GM18511 (cell line): Measurements from ENCODE around the gene NUAK2.

Experiments
- ATAC-seq: cut with Tn5 transposase; IDR thresholded peaks from one replicate; pipeline ENCODE4 v1.9.1; 2021; ENCODE audit warnings: mild to moderate bottlenecking, moderate library complexity; ENCODE audit not compliant: unreplicated experiment

NUAK2 gene

DNA sequence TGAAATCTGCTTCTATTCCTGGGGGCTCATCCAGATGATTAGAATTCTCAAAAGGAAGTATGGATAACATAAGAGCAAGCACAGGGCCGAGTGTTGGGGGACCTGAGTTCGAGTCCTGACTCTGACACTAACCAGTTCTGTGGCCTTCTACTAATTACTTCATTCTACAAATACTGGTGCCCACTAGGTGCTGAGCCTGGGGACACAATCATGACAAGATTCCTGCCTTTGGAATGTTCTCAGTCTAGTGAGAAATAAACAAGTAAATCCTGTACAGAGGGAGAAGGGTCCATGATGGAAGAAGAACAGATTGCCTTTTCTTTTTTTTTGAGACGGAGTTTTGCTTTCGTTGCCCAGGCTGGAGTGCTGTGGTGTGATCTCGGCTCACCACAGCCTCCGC lies 2.2 kb upstream of the NUAK2 start:
- no peak for ATAC-seq

DNA sequence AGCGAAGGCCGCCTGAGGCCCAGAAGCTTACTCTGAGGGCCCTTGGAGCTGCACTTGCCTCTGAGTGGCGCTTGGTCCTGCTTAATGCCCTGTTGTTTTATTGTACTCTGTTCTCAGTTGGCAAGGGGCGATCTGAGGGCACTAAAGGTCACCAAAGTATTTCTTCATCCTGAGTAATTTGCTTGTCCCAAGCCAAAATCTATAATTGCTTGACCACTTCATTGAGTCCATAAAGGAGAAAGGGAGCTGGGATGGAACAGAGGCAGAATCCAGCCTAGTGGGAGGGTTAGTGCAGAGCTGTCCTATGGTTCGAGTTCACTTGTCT lies 376 bp upstream of the NUAK2 start:
- ATAC-seq = no peak

DNA sequence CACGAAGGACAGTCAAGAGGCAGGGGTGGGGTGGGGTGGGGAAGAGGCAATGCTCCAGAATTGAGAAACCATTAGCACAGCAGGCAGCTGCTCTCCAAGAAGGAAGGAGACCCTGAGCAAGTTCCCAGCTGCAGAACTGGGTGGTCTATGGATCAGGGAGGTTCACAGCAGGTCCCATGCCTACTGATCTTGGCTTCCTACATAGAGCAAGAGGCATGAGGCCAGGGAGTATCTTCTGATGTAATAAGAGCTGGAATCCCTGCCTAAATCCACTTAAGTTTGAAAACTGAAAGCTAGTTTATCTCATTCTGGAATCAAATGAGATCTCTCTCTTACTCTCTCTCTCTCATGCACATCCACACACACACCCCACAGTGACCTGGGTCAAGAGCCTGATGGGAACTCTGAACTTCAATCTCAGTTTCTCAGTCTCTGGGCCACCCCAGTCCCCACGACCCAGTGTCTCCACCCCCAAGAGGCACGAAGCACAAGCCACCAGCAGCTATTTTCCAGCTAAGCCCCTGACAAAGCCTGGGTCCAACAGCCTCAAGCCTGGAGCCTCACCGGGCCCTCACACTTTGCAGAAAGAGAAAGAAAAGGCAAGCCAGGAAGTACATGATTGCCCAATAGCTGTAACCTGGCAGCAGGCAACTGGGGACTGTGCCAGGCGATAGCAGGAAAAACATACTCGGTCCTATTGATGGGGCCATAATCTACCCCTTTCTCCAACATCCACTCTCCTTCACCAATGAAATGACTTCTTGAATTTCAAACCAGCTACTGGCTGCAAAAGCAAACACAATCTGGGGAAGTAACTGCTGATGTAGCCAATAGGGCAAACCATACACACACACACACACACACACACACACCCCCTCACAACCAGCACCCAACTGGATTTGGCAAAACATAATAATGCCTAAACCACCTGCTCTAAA lies 2.2 kb downstream of the NUAK2 start:
- ATAC-seq = no peak

DNA sequence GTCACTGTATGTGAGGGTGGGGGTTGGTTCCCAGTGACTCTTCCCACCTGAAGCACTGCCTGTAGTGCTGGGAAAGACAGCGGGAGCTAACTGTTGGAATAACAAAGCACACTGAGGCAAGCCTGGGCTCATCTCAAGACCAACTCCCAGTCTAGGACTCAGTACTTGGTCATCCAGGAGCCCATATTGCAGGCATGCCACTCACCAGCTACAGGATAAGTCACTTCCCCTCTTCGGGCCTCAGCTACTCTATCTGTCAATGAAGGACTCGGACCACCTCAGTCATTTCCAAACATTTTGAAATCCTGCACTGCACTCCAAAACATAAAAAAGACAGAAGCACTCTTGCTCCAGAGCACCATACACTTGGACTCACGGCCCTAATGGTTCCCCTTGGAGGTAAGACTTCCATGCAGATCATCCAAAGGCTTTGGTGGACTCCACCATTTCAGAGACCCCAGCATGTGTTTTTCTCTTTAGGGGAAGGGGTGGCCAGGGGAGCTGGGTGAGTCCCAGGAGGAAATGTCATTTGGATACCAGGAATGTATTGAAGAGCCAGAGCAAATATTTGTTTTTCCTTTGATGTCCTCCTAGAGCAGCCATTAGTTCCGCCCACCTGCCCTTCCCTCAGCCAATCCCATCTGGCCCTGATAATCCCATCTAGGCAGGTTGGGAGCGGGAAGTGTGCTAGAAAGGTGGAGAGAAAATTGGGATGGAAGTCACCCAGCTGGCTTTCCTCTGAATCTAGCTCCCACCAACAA lies 3.1 kb downstream of the NUAK2 start:
- ATAC-seq = no peak

DNA sequence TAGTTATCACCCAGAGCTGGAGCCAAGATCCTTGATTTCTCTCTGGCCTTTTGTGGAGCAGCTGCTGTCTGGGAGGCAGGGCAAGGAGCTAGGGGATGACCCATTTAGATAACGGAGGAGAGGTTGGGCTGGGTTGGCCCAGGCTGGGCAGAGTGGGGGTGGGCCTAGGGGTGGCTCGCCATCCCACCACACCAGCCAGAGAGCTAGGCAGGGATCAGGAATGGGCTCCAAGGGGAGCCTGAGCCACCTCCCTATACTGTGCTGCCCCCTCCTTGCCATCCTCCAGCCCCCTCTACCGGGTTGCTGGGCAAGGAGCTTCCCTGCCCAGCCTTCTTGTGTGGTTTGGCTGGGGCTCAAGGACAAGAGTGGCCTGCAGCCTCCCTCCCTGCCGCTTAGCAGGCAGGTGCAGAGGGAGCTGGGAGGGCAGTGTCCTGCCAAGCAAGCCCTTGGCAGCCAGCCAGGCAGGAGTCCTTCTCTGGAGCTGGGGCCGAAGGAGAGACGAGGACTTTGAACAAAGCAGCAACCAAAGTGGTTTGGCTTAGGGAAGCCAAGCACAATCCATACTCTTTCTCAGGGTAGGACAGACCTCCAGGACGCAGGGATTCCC lies 4.1 kb downstream of the NUAK2 start:
- ATAC-seq = no peak

DNA sequence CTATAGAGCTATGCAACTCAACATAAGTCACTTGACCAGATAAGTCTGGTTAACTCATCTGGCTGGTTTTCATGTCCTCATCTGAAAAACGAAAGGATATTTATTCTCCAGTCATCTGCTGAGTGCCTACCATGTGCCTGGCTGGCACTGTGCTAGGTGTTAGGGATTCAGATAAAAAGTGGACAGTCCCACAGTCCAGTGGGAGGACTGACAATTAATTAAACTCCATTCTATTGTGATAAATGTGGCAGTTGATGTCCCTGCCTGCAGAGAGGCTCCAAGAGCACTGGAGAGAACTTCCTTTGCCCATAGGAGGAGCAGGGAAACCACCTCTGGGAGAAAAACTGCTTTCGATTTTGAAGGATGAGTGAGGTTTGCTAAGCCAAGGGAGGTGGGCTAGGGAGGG lies 5.4 kb downstream of the NUAK2 start:
- no peak for ATAC-seq

DNA sequence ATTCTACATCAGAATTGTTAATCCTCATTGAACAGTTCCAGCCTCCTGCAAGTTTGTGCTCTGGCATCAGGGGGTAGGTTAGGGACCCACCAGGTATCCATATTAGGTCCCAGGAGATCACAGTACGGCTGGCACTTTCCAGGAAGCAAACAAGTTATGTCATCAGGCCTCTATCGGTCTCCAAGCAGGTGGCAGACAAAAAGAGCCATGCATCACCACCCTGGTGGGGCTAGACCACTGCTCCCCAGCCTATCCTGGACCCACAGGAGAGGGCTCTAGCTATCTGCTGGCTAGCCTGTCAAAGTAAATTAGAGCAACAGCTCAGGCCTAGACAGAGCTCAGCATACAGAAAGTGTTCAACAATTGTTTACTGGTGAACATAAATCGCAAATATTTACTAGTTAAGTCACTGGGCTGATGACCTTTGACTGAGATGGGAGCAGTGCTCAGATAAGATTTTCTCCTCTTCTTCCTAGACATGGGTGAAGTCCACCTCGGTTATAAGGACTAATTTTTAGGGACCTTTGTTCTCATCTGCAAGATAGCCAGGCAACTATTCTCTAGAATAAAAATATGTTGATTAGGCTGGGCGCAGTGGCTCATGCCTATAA lies 6.4 kb downstream of the NUAK2 start:
- no peak for ATAC-seq

DNA sequence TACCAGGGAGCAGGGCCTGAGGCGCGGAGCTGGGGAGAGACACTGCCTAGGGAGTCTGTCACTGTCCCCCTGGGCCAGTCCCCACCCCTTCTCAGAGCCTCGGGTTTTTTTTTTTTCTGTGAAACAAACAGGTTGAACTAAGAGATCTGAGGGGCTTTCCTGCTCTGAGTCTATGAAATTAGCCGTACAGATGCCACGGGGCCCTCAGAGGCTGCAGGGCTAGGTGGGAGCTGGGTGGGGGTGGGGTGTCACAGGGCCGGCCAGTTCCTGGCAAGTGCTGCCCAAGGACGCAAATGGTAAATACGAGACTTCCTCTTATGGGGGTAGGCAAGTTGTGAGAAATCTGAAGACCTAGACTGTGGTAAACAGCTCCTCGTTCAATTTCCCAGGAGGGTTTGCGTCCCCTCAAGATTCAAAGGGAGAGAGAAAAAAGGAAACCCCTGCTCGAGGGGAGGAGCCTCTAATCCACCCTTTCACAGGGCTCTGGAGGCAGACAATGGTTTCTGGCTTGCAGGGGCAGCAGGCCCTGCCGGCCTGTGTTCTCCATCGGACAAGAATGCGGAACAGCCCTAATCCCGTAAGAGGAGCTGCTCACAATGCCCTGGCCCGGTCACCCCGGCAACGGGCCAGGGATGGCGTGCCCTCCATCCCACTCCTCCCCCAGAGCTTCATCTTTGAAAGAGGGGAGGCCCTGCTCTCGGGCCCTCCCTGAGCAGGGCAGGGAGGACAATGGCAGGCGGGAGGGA lies 7.8 kb downstream of the NUAK2 start:
- no peak for ATAC-seq

DNA sequence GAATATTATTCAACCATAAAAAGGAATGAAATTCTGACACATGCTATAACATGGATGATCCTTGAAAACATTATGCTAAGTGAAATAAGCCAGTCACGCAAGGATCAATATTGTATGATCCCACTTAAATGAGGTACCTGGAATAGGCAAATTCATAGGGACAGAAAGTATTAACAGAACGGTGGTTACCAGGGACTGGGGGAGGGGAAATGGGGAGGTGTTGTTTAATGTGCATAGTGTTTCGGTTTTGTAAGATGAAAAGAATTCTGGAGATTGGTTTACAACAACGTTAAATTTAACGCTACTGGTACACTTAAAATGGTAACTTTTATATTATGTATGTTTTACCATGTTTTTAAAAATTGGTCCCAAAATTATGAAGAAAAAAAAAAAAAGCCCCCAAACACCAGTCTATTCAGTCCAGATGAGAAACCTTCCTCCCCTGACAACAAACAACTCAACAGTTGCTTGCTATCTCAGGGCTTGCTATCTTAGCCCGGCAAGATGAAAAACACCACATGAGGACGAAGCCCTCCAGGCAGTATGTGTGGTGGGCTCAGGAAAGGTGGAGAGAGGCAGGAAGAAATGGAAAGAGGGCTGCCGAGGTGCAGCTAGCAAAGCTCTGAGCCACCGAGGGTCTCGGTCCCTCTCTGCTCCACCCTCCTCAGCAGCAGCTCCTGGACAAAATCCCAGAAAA lies 8.5 kb downstream of the NUAK2 start:
- ATAC-seq = no peak

DNA sequence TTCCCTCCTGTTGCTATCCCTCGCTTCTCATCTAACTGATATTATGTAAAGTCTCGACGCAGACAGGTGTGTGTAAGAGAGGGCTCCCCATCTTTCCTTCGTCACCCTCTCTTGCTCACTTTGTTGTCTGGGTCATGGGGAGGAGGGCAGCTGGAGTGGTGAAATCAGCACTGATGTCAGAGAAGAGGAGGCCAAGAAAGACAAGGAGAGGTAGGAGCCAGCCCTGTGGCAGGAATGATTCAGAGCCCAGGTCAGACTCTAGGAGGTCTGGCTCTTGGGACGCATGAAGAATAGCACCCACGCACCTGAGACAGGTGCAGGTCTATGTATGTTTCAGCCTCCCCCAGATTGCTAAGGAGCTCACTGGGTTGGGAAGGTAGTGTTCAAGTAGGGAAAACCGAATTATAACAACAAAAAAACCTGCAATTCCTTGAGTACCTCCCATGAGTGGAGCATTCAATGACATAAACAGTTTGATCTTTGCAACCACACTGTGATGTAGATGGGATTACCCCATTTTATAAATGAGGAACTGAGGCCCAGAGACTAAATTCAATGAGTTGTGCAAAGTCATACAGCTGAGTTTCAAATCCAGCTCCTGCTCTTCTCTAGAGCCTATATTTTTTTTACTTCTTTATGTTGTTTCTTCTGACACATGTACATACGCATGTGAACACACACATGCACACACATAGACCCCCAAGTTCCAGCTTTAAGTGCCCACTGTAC lies 10.4 kb downstream of the NUAK2 start:
- no peak for ATAC-seq

DNA sequence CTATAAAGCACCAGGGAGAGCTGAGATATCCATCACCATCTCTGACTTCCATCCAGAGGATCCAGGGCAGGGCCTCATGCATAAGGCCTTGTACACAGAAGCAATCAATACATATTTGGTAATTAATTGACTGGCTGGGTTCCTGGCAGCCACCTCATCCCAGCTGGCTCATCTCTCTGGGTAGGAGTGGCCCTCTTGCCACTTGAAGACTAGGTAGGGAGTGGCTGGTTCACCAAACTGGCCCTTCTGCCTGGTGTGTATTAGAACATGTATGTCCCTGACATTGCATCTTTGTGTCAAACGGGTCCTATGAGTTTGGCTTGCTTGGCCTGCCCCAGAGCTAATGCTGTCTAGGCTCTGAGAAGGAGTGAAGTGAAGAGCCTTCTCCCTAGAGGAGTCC lies 11.8 kb downstream of the NUAK2 start:
- ATAC-seq = no peak

DNA sequence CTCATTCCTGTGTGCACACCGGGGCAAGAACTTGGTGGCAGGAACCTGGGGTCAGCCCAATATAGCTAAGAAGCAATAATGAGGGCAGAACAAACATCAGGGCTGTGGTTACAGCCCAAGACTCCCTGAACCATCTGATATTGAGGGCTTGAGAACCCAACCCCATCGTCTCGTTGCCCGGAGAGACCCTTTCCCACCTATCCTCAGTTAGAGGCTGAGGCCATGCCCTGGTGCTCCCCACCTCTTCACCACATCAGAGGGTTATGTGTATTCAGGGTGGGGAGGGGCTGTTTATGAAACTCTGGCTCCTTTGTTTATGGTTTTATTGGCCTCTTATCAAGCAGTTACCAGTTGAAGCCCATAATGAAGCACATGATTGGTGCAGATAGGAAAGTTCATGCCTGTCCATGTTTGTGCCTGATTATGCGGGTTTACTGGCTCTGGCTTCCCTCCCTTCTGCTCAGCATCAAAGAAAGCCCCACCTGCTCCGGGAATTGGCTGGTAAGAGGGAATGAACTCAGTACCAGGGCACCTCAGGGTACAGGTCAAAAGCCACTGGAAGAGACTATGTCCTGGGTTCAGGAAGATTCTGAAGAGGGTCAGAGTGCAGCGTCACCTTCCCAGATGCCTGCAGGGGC lies 14.5 kb downstream of the NUAK2 start:
- ATAC-seq = no peak

DNA sequence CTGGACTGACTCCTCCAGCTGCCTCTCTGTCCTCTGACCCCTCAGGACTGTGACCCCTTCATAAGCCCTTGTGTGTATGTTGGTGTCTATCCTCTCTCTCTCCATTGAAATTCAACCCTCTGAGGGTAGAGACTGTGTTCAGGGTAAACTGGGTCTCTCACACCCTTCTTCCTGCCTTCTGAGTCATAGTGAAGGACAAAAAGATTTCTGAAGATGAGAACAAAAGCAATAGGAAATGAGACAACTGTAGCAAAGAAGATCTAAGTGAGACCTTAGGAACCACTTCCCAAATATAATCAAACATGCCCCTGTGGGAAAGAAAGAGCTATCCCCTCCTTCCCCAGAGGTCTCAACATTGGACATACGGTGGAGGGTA lies 16.9 kb downstream of the NUAK2 start:
- no peak for ATAC-seq

DNA sequence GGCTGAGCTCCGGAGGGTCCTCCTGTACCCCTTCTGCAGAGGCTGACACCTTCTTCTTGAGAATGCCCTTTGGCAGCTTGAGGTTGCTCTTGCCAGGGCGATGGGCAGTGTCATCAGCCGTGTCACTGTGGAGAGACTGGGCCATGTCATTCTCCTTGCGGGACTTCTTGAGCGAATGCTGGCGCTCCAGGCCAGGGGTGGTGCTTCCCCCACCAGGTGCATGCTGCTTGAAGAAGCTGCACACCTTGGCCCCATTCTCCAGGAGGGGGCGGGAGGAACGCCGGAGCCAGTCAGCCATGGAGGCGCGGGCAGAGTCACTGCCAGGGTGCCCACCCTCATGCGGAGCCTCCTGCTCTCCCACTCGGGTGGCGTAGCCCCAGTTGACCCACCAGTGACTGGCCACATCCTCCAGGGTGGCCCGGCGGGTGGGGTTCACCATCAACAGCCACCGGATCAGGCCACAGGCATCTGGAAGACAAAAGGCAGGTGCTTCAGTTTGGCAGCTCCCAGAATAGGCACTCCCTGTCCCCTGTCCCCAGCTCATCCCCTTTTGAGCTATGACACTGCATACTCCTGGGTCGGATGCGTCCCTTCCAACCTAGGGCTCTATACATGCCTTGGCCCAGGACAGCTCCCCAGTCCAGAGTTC lies 17.4 kb downstream of the NUAK2 start:
- ATAC-seq = no peak

DNA sequence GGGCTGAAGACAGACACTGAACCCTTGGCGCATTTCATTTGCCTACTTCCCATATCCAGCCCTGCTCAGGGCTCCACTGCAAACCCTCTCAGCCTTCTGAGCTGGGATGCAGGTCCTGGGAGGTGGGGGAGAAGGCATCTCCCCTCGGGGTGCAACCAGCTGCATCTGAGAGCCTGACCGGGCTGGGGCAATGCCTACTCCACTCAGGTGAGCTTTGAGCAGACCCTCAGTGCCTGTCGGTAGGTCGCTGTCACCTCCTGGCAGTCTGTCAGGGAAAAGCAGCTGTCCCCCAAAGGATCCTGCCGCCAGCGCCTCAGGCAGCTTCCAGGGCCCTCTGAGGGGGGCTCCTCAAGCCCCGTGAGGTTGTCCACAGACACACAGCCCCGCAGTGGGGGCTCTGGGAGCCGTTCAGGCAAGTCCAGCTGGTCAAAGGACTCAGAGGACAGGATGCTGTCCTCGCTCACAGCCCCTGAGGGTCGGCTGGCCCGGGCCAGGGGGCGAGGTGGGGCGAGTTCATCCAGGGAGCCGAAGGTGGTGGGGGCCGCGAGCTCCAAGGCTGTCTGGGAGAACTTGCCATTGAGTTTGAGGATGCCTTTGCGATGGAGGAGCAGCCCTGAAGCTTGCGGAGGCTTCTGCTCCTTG lies 18.2 kb downstream of the NUAK2 start:
- no peak for ATAC-seq

DNA sequence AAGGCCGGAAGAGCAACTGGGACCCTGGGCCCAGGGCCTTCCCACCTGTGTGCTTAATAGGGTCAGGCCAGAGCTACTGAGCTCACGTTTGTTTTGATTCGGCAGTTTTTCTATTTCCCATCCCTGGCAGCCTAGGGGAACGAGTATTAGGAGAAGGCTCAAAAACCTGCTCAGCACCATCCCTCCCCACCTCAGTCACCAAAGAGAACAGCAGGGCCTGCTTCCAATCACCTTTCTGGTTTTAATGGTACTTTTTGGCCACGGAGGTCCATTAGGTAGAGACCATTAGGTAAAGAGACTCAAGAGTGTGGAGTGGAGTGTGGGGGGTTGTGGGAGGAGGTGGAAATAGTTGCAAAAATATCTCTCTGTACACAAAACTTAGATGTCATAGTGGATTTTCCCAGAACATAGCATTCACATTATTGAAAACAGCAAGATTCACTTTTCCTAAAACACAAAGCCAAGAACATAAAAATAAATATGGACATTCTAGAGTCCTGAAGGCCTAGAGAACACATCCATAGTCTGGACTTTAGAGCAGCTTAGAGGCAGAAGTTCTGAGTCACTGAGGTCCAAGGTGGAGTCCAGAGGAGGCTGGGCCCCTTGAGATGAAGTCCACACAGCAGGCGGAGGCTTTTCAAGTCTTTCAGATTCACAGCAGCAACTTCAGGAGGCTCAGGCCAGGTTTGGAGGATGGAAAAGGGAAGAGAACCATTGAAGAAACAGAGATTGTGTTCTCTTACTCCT lies 19.5 kb downstream of the NUAK2 start:
- ATAC-seq = no peak

DNA sequence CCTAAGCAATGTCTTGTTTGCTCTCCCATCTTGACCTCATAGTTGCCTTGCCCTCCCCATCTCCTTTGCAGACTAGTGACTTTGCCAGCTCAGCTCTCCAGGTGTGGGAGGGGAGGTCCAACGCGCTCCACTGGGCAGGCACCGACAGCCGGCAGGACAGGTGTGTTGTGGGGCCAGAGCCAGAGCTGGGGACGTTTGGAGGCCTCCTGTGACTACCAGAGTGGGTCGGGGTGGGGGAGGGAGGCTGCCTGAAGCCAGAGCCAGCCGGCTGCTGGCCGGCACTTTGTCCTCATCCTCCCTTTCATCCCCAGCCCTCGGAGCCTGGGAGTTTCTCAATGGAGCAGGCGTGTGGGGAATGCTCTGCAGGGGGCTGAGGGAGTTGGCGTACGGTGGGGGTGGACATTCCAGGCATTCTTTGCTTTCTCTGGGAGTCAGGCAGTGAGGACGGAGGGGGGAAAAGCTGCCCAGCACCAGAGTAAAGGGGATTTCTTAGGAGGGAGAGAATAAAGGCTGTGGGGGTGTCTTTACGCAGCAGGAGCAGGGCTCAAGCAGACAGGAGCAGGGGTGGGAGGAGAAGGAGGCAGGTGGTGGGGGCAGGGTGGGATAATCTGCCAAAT lies 20.2 kb downstream of the NUAK2 start:
- ATAC-seq = no peak
